GM21381 (cell line): ENCODE data around the gene KCNJ15.

Experiments used
- ATAC-seq: cut with Tn5 transposase; IDR thresholded peaks from one replicate; pipeline ENCODE4 v1.9.1; 2021; ENCODE audit warnings: mild to moderate bottlenecking, moderate library complexity; ENCODE audit not compliant: unreplicated experiment

KCNJ15 gene

DNA sequence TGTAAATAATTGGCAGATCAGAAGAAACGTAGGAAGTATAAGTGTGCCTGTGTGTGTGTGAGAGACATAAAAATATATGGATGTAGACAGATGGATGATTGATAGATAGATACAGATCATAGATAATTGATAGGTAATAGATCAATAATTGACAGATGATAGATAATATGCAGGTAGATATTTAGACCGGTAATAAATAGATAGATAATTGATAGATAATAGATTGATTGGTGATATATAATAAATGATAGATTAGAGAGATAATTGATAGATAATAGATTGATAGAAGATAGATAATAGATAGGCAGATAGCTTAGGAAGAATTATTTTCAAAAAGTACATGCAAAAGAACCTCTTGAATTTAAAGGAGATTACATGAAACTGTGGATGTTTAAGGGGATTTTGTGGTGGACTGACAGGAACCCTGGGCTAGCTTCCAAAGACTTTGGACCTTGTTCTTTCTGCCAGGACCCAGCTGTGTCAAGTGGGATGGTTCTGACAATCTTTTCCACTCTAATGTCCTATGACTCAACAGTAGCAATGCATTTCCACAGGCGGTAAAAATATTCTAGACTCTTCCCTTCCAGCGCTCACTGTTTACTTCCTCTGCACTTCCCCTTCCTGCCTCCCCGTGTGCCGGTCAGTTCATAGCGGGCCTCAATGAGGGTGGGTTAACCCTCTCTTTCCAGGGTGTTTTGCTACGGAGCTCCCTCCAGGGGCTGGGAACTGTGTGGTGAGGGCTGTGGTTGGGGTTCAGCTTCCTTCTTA is 39.4 kb downstream of the KCNJ15 start:
- ATAC-seq = no peak

DNA sequence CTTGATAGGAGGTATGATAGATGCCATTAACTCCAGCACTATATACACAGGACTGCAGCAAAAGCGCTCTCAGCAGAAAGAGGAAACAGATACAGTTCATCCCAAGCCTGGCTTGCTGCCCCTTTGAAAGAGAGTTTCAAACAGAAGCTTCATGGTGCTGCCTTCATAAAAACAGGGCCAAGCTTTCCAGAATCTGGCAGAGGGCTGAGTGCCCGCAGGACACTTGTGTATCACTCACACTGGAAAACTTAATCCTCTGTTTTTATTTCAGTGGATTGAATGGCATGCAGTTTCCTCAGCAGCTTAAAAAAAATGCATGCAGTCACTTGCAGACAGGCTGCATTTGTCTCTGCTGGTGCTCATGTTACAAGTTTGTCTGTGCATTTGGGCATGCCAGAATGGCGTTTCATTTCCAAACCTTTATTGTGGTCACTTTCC is 40.4 kb downstream of the KCNJ15 start:
- no peak for ATAC-seq

DNA sequence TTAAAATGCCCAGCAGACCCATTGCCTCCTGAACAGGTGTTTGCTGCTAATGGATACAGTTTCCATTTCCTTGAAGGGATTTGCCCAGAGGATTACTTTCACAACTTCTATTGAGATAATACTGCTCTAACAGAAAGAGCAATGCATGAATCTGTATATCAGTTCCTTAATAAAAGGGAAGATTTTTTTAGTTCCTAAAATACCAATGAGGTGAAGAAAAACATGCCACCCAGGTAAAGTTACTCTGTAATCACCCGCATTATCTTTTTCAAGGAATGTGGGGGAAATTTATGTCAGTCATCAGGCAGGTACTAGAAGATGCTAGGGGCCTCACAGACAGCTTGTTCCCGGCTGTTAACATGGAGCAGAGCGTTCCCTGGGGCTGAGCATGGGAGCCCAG is 41.1 kb downstream of the KCNJ15 start:
- ATAC-seq = no peak

DNA sequence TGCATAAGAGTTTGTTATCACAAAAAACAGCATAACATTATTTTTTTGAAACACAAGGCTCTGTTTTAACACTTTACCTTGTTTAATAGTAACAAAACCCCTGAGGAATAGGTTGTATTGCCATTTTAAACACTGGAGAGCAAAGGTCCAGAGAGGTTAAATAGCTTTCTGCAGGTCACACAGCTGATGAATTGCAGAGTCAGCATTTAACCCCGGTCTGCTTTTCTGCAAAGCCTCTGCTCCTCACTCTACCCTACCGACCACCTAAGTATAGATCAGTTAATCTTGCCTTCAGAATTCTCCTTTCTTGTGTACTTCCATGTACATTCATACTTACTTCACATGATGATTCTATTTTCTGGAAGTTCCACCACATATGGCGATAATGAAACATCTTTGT is 42.0 kb downstream of the KCNJ15 start:
- no peak for ATAC-seq

DNA sequence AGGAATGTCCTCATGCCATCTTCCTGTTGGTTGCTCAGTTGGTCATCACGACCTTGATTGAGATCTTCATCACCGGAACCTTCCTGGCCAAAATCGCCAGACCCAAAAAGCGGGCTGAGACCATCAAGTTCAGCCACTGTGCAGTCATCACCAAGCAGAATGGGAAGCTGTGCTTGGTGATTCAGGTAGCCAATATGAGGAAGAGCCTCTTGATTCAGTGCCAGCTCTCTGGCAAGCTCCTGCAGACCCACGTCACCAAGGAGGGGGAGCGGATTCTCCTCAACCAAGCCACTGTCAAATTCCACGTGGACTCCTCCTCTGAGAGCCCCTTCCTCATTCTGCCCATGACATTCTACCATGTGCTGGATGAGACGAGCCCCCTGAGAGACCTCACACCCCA is 42.9 kb downstream of the KCNJ15 start:
- no peak for ATAC-seq

DNA sequence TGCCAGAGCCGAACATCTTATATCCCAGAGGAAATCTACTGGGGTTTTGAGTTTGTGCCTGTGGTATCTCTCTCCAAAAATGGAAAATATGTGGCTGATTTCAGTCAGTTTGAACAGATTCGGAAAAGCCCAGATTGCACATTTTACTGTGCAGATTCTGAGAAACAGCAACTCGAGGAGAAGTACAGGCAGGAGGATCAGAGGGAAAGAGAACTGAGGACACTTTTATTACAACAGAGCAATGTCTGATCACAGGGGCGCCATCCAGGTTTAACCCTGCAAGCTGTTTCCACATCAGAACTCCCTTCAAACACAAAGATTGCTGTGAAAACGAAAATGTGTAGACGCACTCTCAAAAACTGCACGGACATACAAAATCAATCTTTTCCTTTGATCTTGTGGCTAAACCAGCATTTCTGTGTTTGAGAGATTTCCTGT is 43.4 kb downstream of the KCNJ15 start:
- ATAC-seq = no peak

DNA sequence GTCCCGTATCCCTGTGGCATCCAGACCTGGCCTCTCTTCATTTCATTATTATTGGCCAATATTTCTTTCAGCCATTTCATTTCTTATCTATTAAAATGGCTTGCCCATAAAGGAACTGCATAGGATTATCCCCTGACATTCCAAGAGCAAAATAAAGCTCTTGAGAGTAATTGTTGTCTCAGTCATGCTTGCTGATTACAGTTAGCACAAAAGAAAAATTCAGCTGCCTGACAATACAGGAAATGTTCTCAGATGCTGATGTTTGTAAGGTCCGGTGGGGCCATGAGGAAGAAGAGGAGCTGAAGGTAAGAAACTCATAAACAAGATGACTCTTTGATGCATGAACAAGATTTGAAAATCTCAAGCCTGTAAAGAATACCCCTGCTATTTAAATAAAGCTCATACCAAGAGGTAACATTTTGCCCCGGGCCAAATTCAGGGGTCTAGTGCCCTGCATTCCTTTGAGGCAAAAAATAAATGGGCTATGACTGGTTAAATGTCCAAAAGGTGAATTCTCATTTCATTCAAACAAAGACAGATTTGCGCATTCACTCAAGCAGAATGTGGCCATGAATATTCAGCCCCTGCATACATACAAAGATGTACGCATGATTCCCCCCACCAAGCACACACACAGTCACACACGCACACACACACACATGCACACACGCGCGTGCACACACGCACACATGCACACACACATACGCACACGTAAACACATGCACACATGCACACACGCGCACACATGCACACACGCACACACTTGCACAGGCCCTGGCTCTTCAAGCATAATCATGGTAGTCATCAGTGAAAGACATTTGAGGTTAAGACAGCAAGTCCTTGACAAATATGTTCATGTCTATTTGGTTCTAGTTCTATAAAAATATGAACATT is 44.8 kb downstream of the KCNJ15 start:
- no peak for ATAC-seq

DNA sequence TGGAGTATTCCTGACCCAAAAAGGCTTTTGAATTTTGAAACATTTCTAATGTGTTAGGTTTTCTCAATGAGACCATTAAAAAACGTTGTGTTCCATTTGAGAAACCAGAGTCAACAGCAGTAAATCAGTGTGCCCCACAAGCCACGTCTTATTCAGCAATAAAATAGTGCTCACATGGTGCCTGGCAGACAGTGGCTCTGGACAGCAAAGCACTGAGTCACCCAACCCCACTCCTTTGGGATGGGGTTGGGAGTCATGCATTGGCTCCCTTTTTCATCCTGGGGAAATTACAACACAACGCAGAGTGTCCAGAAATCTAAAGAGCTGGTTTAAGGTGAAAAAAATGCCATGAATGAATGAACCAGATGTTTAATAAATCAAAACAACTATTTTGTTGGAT is 46.5 kb downstream of the KCNJ15 start:
- ATAC-seq = no peak

DNA sequence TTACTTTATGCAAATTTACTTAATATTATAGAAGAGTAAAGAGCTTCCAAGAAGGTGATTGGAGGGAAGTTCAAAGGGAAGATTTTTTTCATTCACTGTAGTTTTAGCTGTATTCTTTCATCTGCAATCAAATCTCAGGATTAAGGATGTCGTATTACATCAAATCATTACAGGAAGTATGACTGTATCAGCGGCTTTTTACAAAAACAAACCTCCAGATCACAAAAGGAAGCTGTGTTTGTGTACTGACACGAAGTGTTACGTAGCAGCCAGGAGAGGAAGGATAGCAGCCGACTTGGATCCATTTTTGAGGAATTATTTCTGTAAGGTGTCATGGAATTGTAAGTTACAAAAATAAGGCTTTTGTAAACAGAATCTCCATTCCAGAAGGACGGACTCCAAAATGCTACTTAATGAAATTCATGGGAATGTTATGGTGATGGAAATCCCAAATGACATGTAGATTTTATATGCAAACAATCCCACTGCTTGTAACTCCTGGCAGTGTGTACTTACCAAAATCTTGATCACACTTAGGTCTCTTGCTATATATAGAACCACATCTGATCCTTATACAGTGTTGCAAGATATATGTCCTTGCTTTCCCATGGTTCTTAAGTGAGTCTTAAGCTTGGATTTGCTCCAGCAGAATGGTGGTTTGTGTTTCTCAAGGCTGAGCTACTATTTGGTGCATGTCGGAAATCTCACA is 49.8 kb downstream of the KCNJ15 start:
- ATAC-seq = no peak

DNA sequence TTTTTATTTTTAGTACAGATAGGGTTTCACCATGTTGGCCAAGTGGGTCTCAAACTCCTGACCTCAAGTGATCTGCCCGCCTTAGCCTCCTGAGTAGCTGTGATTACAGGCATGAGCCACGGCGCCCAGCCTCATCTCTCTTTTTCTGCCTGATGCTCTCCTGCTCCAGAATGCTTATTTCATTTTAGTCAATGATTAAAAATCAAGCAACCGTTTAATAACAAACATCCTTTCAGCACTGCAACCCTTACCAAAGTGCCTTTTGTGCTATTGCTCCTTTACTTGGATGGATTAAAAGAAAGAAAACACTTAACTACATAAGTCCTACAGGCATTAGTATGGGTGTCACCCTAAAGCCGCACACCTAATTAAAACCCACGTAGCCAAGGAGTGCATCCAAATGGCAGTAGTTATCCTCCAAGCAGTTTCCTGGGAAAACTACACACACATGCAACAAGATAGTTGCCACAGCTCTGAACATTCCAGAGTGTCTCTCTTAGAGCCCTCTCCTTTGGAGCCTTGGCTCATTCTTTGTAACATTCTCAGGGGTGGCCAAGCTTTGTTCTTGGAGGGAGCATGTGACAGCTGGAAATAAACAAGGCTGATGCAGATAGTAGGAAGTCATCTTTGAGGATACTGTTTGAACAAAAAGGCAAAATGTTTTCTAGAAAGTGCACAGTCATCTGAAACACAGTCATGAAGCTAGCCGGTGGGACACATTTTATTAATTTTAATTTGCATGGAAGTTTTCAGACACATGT is 51.2 kb downstream of the KCNJ15 start:
- no peak for ATAC-seq

DNA sequence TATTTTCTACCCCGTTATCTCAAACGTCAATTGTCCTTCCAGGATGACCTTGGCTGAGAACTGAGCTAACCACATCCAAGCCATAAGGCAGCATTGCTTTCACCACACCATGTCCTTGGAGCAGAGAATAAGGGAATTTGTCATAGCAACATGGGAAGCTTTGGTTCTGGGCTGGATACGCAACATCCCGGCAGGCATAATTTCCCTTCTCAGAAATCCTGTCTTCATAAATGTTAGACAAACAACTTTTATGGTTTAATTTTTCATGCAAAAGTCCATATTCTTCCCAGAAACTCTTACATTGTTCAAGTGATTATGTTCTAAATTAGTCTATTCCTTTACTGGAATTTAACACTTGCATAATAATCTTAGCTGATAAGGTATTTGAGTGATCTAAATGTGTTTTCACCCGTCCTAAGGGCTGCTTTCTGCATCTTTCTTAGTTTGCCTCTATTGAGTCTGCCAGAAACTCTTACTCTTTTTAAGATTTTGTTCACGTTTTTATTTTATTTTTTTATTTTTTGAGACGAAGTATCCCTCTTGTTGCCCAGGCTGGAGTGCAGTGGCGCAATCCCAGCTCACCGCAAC is 51.8 kb downstream of the KCNJ15 start:
- no peak for ATAC-seq

DNA sequence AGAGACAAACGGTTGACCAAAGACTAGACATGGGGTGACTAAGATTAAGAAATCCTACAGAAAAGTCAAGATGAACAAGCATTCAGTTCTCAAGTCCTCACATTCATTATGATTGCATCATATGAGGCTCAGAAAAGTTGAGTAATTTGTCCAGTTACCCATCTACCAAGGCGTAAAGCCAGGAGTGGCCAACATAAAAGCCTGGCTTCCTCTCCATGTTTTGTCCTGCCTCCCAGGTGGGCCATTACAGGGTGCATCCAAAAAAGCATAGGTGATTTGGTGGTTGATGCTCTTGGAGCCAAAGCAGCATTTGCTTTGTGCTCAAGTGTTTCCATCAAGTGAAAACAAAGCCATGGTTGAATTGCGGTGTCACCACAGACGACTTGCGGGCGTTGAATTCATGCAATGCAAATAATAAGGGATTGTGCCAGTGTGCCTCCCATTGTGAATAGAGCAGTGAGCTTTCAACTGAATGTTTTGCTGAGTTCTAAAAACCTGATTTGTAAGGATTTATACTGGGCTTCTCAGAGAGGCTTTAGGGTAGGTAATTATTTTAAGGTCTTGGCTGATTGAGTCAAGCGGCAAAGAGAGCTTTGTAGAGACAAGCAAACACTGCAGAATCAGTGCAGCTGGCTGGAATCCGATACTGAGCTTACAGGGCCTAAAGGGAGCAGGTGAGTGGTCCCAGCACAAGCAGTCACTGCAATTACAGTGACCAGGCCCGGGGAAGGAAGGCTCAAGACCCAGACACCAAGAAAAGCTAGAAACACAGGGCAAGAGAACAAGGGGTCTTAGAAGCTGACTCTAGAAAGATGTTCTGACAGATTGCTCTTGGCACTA is 54.1 kb downstream of the KCNJ15 start:
- no peak for ATAC-seq

DNA sequence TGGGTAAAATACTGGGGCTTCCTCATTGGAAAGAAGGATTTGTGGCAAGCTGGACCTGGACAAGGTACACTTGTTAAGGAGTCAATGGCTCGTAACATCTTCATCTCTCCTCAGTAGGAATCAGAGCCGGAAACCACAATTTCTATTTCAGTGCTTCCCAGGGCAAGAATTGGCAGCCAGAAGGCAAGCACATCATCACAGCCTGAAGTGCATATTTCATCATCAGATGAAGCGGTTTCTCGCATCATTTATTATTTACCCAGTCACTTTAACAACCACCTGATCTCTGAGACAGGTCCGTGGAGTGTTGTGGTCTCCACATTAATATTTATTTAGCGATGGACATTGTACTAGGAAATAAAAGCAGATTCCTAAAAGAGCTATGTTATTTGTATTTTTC is 55.0 kb downstream of the KCNJ15 start:
- ATAC-seq = no peak

DNA sequence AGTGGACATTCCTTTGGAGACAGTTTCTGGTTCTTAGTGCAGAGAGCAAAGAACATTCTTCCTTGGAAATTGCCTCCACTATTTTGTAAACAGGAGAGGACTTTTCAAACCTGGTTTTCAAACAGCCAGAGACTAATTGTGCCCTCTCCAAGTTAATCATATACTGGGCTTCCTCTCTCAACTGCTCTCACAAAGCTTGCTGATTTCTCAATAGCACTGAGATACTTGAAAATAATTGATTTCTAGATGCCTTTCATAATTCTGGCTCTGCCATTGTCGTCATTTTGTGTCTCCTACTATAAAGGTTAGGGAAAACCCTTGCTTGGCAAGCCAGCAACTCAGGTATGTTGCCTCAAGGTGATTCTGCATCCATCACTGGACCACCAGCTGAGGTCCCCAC is 56.0 kb downstream of the KCNJ15 start:
- ATAC-seq = no peak

DNA sequence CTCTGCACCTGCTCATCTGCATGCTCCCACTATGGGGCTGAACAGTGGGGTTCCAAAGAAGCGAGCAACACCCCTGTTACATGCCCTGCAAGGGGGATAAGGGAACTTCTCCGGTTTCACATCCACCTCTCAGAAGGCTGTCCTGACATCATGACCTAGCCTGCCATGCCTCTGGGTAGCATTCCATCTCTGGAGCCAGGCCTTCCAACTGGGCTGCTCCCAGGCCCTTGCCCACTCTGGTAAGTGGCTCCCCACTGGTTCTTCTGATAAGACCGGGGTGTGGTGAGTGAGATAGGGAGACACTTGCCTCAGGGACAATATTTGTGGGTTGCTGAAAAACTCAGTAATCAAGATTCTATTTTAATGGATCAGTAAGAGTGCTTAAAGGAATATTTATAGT is 57.8 kb downstream of the KCNJ15 start:
- ATAC-seq = no peak

DNA sequence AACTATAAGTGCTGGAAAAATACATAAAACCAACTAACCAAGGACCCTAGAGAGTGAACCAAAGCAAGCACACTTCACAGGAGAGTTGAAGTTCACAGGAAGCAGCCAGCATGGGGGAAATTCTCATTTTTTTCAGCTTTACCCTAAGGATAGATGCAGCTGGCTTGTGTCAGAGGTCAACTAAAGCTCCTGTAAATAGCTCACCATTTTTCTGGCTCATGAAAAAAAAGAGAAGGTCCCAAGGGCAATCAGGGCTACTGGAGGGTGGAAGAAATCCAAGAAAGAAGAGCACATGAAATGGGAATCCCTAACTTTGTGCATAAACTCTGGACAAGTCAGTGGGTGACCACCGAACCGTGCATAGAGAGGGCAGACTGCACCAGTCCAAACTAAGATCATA is 58.3 kb downstream of the KCNJ15 start:
- no peak for ATAC-seq

DNA sequence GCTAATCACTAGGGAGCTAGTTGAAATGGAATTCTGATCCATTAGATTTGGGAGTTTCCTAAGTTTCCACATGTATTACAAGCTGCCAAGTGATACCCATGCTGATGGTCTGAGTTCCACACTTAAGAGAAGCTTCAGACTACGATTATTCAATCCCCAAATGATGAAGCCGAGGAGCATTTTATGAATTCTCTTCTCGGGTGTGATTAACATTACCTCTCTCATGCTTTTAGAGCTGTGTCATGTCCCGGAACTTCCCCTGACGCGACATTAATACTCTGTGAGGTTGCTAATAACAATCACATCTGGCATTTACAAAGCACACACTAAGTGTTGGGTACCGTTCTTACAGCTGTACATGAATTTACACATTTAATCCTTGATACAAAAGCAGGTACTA is 63.0 kb downstream of the KCNJ15 start:
- no peak for ATAC-seq

DNA sequence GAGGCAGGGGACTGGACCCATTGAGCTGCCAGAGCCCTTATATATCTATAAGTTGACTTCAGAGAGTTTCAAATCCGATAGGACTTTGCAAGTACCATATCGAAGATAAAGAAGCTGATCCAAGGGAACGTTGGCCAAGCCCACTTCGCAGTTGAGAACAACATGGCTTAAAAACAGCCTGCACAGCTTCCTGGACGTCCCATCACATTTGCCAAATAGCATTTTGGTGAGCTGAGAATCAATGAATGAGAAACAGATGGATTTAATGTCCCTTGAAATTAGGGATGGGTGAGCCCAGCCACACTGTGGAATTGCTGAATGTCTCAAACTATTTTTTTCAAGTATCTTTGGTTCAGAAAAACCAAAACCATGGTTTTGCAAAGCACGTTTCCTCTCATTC is 64.8 kb downstream of the KCNJ15 start:
- no peak for ATAC-seq

DNA sequence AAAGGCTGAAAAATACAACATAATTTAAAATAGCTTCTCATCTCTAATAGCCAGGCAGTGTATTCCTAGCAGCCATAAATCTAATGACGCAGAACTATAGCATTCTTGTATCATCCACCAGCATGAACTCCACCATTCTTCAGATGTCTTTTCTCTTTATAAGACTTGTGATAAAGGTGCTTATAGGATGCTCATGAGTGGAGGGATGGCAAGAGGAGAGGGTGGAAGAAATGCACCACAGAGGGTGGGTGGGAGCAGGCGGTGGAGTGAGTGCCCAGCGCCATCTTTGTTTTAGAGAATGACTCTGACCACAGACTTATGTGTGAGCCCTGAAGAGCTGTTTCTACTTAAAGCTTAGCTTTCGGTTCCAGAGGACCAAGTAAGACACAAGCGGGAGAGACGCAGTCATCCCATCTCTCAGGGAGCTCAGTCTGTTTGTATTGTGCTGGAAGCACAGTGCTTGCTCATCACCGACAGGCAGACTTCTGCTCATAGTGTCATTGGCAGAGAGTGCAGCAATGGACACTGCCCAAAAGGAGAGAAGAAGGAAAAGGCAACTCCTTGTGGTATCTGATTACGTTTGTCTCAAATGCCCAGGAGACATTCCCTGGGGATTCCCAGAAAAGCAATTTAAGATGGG is 65.6 kb downstream of the KCNJ15 start:
- ATAC-seq = no peak
